H9 (cell line): ENCODE data around the gene THEM4. TPM values are rescaled to one million over a fixed set of nuclear protein-coding genes. Genes with fewer than 3 reads are reported as not detected.

ENCODE experiments used
- DNase-seq: peaks from one replicate; pipeline ENCODE4 v3.0.0-alpha.2; 2017
- H2AFZ ChIP-seq: one replicate; pipeline ENCODE4 v1.6.1; 2013; ENCODE audit warnings: mild to moderate bottlenecking, low read length, control low read depth, moderate library complexity
- H2AK5ac ChIP-seq: 2 replicates; pipeline ENCODE4 v1.6.1; 2013; ENCODE audit warnings: low read length, control low read depth, mixed read lengths; ENCODE audit not compliant: insufficient read length
- H2BK120ac ChIP-seq: one replicate; pipeline ENCODE4 v1.6.1; 2013; ENCODE audit warnings: low read depth, mild to moderate bottlenecking, low read length, control low read depth, inconsistent platforms; ENCODE audit not compliant: poor library complexity, severe bottlenecking
- H2BK12ac ChIP-seq: 2 replicates; pipeline ENCODE4 v1.6.1; 2013; ENCODE audit warnings: low read length, control low read depth, mixed read lengths, low read depth; ENCODE audit not compliant: insufficient read length
- H2BK15ac ChIP-seq: 2 replicates; pipeline ENCODE4 v1.6.1; 2013; ENCODE audit warnings: low read depth, low read length, control low read depth
- H2BK20ac ChIP-seq: one replicate; pipeline ENCODE4 v1.6.1; 2013; ENCODE audit warnings: low read depth, mild to moderate bottlenecking, low read length, control low read depth, inconsistent platforms; ENCODE audit not compliant: poor library complexity, severe bottlenecking
- H2BK5ac ChIP-seq: 2 replicates; pipeline ENCODE4 v1.6.1; 2013; ENCODE audit warnings: low read length, control low read depth, mixed read lengths; ENCODE audit not compliant: insufficient read length
- H3K14ac ChIP-seq: 2 replicates; pipeline ENCODE4 v1.6.1; 2013; ENCODE audit warnings: low read length, control low read depth; ENCODE audit not compliant: insufficient read depth
- H3K18ac ChIP-seq: 2 replicates; pipeline ENCODE4 v1.6.1; 2013; ENCODE audit warnings: low read depth, mild to moderate bottlenecking, mixed read lengths, low read length, control low read depth; ENCODE audit not compliant: insufficient read length
- H3K23ac ChIP-seq: 2 replicates; pipeline ENCODE4 v1.6.1; 2013; ENCODE audit warnings: low read length, control low read depth, mixed read lengths, low read depth; ENCODE audit not compliant: insufficient read length
- H3K23me2 ChIP-seq: 2 replicates; pipeline ENCODE4 v1.6.1; 2013; ENCODE audit warnings: low read depth, mild to moderate bottlenecking, mixed read lengths, low read length, control low read depth; ENCODE audit not compliant: insufficient read length, poor library complexity, severe bottlenecking
- H3K27ac ChIP-seq: 2 replicates; pipeline ENCODE4 v1.5.1; 2013; ENCODE audit warnings: low read length, control low read depth, mixed read lengths, low read depth; ENCODE audit not compliant: insufficient read length
- H3K27me3 ChIP-seq: 2 replicates; pipeline ENCODE4 v1.6.1; 2013; ENCODE audit warnings: low read length, control low read depth, inconsistent platforms; ENCODE audit not compliant: insufficient read depth
- H3K4ac ChIP-seq: 2 replicates; pipeline ENCODE4 v1.6.1; 2013; ENCODE audit warnings: low read depth, mild to moderate bottlenecking, control low read depth, inconsistent platforms, low read length, moderate library complexity
- H3K4me1 ChIP-seq: 2 replicates; pipeline ENCODE4 v1.6.1; 2013; ENCODE audit warnings: low read length, control low read depth, inconsistent platforms; ENCODE audit not compliant: insufficient read depth
- H3K4me2 ChIP-seq: 2 replicates; pipeline ENCODE4 v1.6.1; 2013; ENCODE audit warnings: low read length, control low read depth, mixed read lengths; ENCODE audit not compliant: insufficient read length, insufficient read depth
- H3K56ac ChIP-seq: 2 replicates; pipeline ENCODE4 v1.6.1; 2013; ENCODE audit warnings: low read depth, mild to moderate bottlenecking, mixed read lengths, low read length, control low read depth; ENCODE audit not compliant: insufficient read length
- H3K79me1 ChIP-seq: 2 replicates; pipeline ENCODE4 v1.6.1; 2013; ENCODE audit warnings: low read depth, mild to moderate bottlenecking, moderate library complexity, low read length, control low read depth, inconsistent platforms; ENCODE audit not compliant: insufficient read depth, poor library complexity, severe bottlenecking
- H3K79me2 ChIP-seq: 2 replicates; pipeline ENCODE4 v1.6.1; 2013; ENCODE audit warnings: low read length, control low read depth, inconsistent platforms; ENCODE audit not compliant: insufficient read depth
- H3K9ac ChIP-seq: 2 replicates; pipeline ENCODE4 v1.6.1; 2013; ENCODE audit warnings: low read length, control low read depth, mixed read lengths; ENCODE audit not compliant: insufficient read length; ENCODE audit errors: extremely low read depth
- H3K9me3 ChIP-seq: one replicate; pipeline ENCODE4 v1.6.1; 2013; ENCODE audit warnings: low read depth, low read length, inconsistent platforms; ENCODE audit not compliant: control insufficient read depth
- H3T11ph ChIP-seq: one replicate; pipeline ENCODE4 v1.6.1; 2013; ENCODE audit warnings: mild to moderate bottlenecking, low read length, control low read depth, inconsistent platforms
- H4K20me1 ChIP-seq: one replicate; pipeline ENCODE4 v1.6.1; 2013; ENCODE audit not compliant: control insufficient read depth, insufficient read length, insufficient read depth
- H4K5ac ChIP-seq: 2 replicates; pipeline ENCODE4 v1.6.1; 2013; ENCODE audit warnings: low read depth, mild to moderate bottlenecking, mixed read lengths, low read length, control low read depth; ENCODE audit not compliant: insufficient read length
- H4K8ac ChIP-seq: replicated peaks from 2 replicates; pipeline ENCODE4 v1.6.1; 2013; ENCODE audit warnings: low read length, control low read depth, mixed read lengths, low read depth; ENCODE audit not compliant: insufficient read length
- H4K91ac ChIP-seq: 2 replicates; pipeline ENCODE4 v1.6.1; 2013; ENCODE audit warnings: low read depth, mild to moderate bottlenecking, moderate library complexity, mixed read lengths, low read length, control low read depth; ENCODE audit not compliant: insufficient read length
- H3K27ac Mint-ChIP-seq, 3 experiments: 2 replicates in 2 of 3; 3 replicates in 1 of 3; pipeline ENCODE4 v1.8.0; 2020 to 2021; ENCODE audit warnings: mixed read lengths in 3 of 3, mild to moderate bottlenecking in 1 of 3, moderate library complexity in 1 of 3
- H3K27me3 Mint-ChIP-seq: 2 replicates; pipeline ENCODE4 v1.8.0; 2021; ENCODE audit warnings: low read depth, mild to moderate bottlenecking, moderate library complexity, mixed read lengths
- H3K36me3 Mint-ChIP-seq, 3 experiments: 2 replicates in 2 of 3; 3 replicates in 1 of 3; pipeline ENCODE4 v1.8.0; 2020 to 2021; ENCODE audit warnings: low read depth in 3 of 3, mixed read lengths in 3 of 3; ENCODE audit not compliant: insufficient read depth in 1 of 3
- H3K4me1 Mint-ChIP-seq, 2 experiments: 2 replicates each; pipeline ENCODE4 v1.8.0; 2020; ENCODE audit warnings: mixed read lengths in 2 of 2
- H3K4me3 Mint-ChIP-seq, 2 experiments: 2 replicates in 1 of 2; 3 replicates in 1 of 2; pipeline ENCODE4 v1.8.0; 2020 to 2021; ENCODE audit warnings: mild to moderate bottlenecking in 2 of 2, mixed read lengths in 2 of 2, moderate library complexity in 1 of 2
- H3K9me3 Mint-ChIP-seq, 2 experiments: 2 replicates in 1 of 2; 3 replicates in 1 of 2; pipeline ENCODE4 v1.8.0; 2020; ENCODE audit warnings: mild to moderate bottlenecking in 2 of 2, mixed read lengths in 2 of 2, moderate library complexity in 1 of 2
- WGBS: extraction: QIAGEN DNeasy Blood & Tissue Kit; methylation state at CpG from one replicate; pipeline ENCODE4 v1.1.7; 2013; ENCODE audit warnings: missing lambda C conversion rate, low lambda C conversion rate, mixed read lengths; ENCODE audit not compliant: insufficient read length; ENCODE audit errors: extremely low coverage; 5-methylcytosine and 5-hydroxymethylcytosine counted together
- total RNA-seq: library from RNA; stranded (reverse); gene quantifications from 2 replicates; pipeline ENCODE4 v1.2.1, GENCODE V29; 2021
- TF ChIP-seq, protein P1 (sequence below): fragments of 200-600 bp; sonication (generic); conservative IDR thresholded peaks from 3 replicates; pipeline ENCODE4 v1.8.0; 2021; ENCODE audit warnings: antibody characterized with exemption, mild to moderate bottlenecking

Gene THEM4
- total RNA-seq, 1 experiment from 2014 or later: 10.5 TPM

DNA sequence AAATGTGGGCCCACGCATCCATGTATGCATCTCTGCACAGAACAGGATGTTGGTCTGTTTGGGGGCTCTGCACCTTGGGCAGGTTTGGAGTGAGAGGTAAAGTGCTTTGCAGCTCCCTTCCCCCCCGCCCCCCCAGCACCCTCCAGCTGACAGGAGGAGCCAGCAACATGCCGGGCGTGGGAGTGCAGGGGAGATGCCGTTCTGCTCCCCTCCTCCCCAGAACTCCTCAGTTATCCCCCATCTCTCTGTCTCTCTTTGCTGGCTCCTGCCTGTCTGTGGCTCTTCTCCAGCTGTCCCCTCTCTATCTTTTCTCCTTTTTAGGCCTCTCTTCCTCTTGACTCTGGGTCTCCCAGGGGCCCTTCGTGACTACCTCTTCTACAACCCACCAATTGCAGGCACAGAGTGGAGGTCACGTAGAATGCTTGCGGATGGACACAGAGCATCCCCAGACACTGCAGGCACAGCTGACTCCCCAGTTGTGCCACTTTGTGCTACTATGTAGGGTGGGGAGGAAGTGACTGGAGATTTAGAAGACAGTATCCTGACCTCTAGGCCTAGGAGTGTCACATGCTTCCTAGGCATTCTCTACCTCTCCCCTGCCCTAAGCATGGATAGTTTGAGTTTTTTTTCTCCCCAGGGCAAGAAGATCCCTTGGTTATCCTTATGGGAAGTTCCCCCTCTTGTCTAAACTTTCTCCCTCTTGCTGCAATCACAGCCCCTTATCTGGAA lies 76.0 kb downstream of the THEM4 start:
- no peak overlapping the region for H3K4ac ChIP-seq
- H4K8ac ChIP-seq: no peak overlapping the region

More for the DNA sequence above, 76.0 kb downstream of the THEM4 start:
- Histone ChIP-seq H3K4me1 (peaks cover 12% of the 10 kb centered on the region; the same call in 1 of the 2 replicates), H4K20me1 (no peaks in the 10 kb centered on the region), H3K79me2 (no peaks in the 10 kb centered on the region), H3K27ac (no peak overlapping the region), H3K23ac (no peak overlapping the region), H2BK15ac (no peak overlapping the region), H2AK5ac (no peak overlapping the region), H3K56ac (no peak overlapping the region), H3T11ph (no peak overlapping the region), H3K9me3 (no peaks in the 10 kb centered on the region), H3K27me3 (peaks cover 7% of the 10 kb centered on the region; the same call in 1 of the 2 replicates), H3K9ac (no peak overlapping the region), H2BK20ac (no peak overlapping the region), H3K79me1 (no peaks in the 10 kb centered on the region), H2BK5ac (no peak overlapping the region), H3K14ac (no peak overlapping the region), H3K4me2 (no peak overlapping the region), H2AFZ (no peak overlapping the region), H3K23me2 (peaks cover 8% of the 10 kb centered on the region), H2BK120ac (no peak overlapping the region), H4K5ac (no peak overlapping the region), H3K18ac (no peak overlapping the region), H4K91ac (no peak overlapping the region), H2BK12ac (no peak overlapping the region)
- TF ChIP-seq, protein P1, sequence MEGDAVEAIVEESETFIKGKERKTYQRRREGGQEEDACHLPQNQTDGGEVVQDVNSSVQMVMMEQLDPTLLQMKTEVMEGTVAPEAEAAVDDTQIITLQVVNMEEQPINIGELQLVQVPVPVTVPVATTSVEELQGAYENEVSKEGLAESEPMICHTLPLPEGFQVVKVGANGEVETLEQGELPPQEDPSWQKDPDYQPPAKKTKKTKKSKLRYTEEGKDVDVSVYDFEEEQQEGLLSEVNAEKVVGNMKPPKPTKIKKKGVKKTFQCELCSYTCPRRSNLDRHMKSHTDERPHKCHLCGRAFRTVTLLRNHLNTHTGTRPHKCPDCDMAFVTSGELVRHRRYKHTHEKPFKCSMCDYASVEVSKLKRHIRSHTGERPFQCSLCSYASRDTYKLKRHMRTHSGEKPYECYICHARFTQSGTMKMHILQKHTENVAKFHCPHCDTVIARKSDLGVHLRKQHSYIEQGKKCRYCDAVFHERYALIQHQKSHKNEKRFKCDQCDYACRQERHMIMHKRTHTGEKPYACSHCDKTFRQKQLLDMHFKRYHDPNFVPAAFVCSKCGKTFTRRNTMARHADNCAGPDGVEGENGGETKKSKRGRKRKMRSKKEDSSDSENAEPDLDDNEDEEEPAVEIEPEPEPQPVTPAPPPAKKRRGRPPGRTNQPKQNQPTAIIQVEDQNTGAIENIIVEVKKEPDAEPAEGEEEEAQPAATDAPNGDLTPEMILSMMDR: no peak
- H3K27ac Mint-ChIP-seq: peak overlapping the region in 1 of 3 experiments; percentile 33; a peak in 1 of 7 replicates
- no peak overlapping the region for H3K4me3 Mint-ChIP-seq
- WGBS: no CpG with 5 or more reads among the region's 8 CpGs
- DNase-seq: no peak
- peaks cover 21% of the 10 kb centered on the region for H3K27me3 Mint-ChIP-seq
- no peaks in the 10 kb centered on the region; a peak in 1 of 5 replicates for H3K9me3 Mint-ChIP-seq
- H3K4me1 Mint-ChIP-seq: peaks cover 35 to 46% of the 10 kb centered on the region in 2 experiments
- H3K36me3 Mint-ChIP-seq: no peaks in the 10 kb centered on the region
